ENCODE results near the gene PNCK. TPM values are rescaled to one million over a fixed set of nuclear protein-coding genes. Genes with fewer than 3 reads are reported as not detected.

The PNCK gene
- polyA plus RNA-seq, 3 donors, result 4.8 to 7.0 (median 5.6) TPM

Other genes starting within 250 kb of the PNCK start
- gene TREX2, start 227.8 kb downstream of the PNCK start, polyA plus RNA-seq (ENCODE audit: insufficient read length in 3 of 3), result under 1 TPM; 0.21 to 0.24 (median 0.24) TPM
- gene HAUS7, start 203.2 kb downstream of the PNCK start, polyA plus RNA-seq (ENCODE audit: insufficient read length in 3 of 3), result 10 to 100 TPM; 21.1 to 25.3 (median 22.8) TPM
- 100 to 1,000 TPM; 144 to 189 (median 175) TPM for gene BGN, start 178.8 kb downstream of the PNCK start, polyA plus RNA-seq (ENCODE audit: insufficient read length in 3 of 3)
- under 1 TPM; 0.11 to 0.24 (median 0.14) TPM for gene ATP2B3, start 156.2 kb downstream of the PNCK start, polyA plus RNA-seq (ENCODE audit: insufficient read length in 3 of 3)
- 10 to 100 TPM; 17.2 to 19.6 (median 18.7) TPM for gene CCNQ, start 74.7 kb downstream of the PNCK start, polyA plus RNA-seq (ENCODE audit: insufficient read length in 3 of 3)
- gene DUSP9, start 26.6 kb downstream of the PNCK start, polyA plus RNA-seq (ENCODE audit: insufficient read length in 3 of 3), result 10 to 100 TPM; 37.8 to 46.1 (median 41.7) TPM
- 10 to 100 TPM; 39.9 to 47.3 (median 40.5) TPM for gene SLC6A8, start 14.1 kb upstream of the PNCK start, polyA plus RNA-seq (ENCODE audit: insufficient read length in 3 of 3)
- gene BCAP31, start 50.6 kb upstream of the PNCK start, polyA plus RNA-seq (ENCODE audit: insufficient read length in 3 of 3), result 100 to 1,000 TPM; 191 to 206 (median 202) TPM
- 1 to 10 TPM; 7.2 to 7.7 (median 7.4) TPM for gene ABCD1, start 51.0 kb upstream of the PNCK start, polyA plus RNA-seq (ENCODE audit: insufficient read length in 3 of 3)
- 1 to 10 TPM in 2 of 3 donors, under 1 TPM in 1; 0.96 to 1.7 (median 1.6) TPM for gene PLXNB3, start 90.4 kb upstream of the PNCK start, polyA plus RNA-seq (ENCODE audit: insufficient read length in 3 of 3)
- gene SRPK3, start 107.2 kb upstream of the PNCK start, polyA plus RNA-seq (ENCODE audit: insufficient read length in 3 of 3), result under 1 TPM; 0.55 to 0.78 (median 0.72) TPM
- gene IDH3G, start 120.6 kb upstream of the PNCK start, polyA plus RNA-seq (ENCODE audit: insufficient read length in 3 of 3), result 10 to 100 TPM; 71.7 to 83.7 (median 77.2) TPM
- gene SSR4, start 120.9 kb upstream of the PNCK start, polyA plus RNA-seq (ENCODE audit: insufficient read length in 3 of 3), result 100 to 1,000 TPM; 135 to 164 (median 160) TPM
- gene PDZD4, start 156.7 kb upstream of the PNCK start, polyA plus RNA-seq (ENCODE audit: insufficient read length in 3 of 3), result 1 to 10 TPM; 6.8 to 7.1 (median 6.9) TPM
- 10 to 100 TPM; 39.8 to 50.8 (median 47.8) TPM for gene L1CAM, start 212.4 kb upstream of the PNCK start, polyA plus RNA-seq (ENCODE audit: insufficient read length in 3 of 3)
- 1 to 10 TPM; 1.4 to 2.4 (median 1.7) TPM for gene AVPR2, start 230.9 kb upstream of the PNCK start, polyA plus RNA-seq (ENCODE audit: insufficient read length in 3 of 3)

Data from right renal cortex interstitium (tissue), 3 donors.